ENCODE measurements around the gene MXD1.

Gene MXD1

GRCh38 chr2:69954084-69954483 lies 39.2 kb downstream of the MXD1 start:
- FAIRE-seq, result no peak

- FAIRE-seq, result no peak
These were observed 40.1 kb downstream of the MXD1 start for GRCh38 chr2:69955029-69955428.

- no peak for FAIRE-seq
These were observed 41.6 kb downstream of the MXD1 start for GRCh38 chr2:69956475-69956979.

- FAIRE-seq, result no peak
These were observed 43.1 kb downstream of the MXD1 start for GRCh38 chr2:69957965-69958364.

GRCh38 chr2:69958480-69958879 lies 43.6 kb downstream of the MXD1 start:
- FAIRE-seq, result no peak

GRCh38 chr2:69959425-69959824 lies 44.5 kb downstream of the MXD1 start:
- FAIRE-seq, result no peak

- no peak for FAIRE-seq
These were observed 45.9 kb downstream of the MXD1 start for GRCh38 chr2:69960821-69961220.

- no peak for FAIRE-seq
These were observed 46.6 kb downstream of the MXD1 start, which contains the start of gene ASPRV1 for GRCh38 chr2:69961496-69961895. Gene ASPRV1 (minus strand): TSS chr2:69961631. CDS start chr2:69961436, 195 bp downstream.

GRCh38 chr2:69962986-69963730 lies 48.2 kb downstream of the MXD1 start:
- no peak for FAIRE-seq

- no peak for FAIRE-seq
These were observed 49.5 kb downstream of the MXD1 start for GRCh38 chr2:69964353-69964841.

- FAIRE-seq, result no peak
These were observed 51.0 kb downstream of the MXD1 start for GRCh38 chr2:69965756-69966445.

- FAIRE-seq, result no peak
These were observed 51.6 kb downstream of the MXD1 start for GRCh38 chr2:69966496-69966895.

- no peak for FAIRE-seq
These were observed 53.7 kb downstream of the MXD1 start for GRCh38 chr2:69968609-69969008.

GRCh38 chr2:69969126-69969983 lies 54.4 kb downstream of the MXD1 start:
- FAIRE-seq, result no peak

- no peak for FAIRE-seq
These were observed 55.1 kb downstream of the MXD1 start for GRCh38 chr2:69969991-69970390.

- no peak for FAIRE-seq
These were observed 57.9 kb downstream of the MXD1 start for GRCh38 chr2:69972822-69973221.

GRCh38 chr2:69973335-69973735 lies 58.4 kb downstream of the MXD1 start:
- FAIRE-seq, result no peak

GRCh38 chr2:69975136-69975852 lies 60.4 kb downstream of the MXD1 start:
- FAIRE-seq, result no peak

- FAIRE-seq, result no peak
These were observed 61.0 kb downstream of the MXD1 start for GRCh38 chr2:69975853-69976462.

- FAIRE-seq, result no peak
These were observed 62.3 kb downstream of the MXD1 start for GRCh38 chr2:69977186-69977585.

GRCh38 chr2:69977906-69978482 lies 63.1 kb downstream of the MXD1 start:
- FAIRE-seq, result no peak

All from TTC549 (cell line).